ENCODE results near the gene FAM20B. TPM values are rescaled to one million over a fixed set of nuclear protein-coding genes. Genes with fewer than 3 reads are reported as not detected.

FAM20B gene
- total RNA-seq, 1 donor = 41.5 TPM

DNA sequence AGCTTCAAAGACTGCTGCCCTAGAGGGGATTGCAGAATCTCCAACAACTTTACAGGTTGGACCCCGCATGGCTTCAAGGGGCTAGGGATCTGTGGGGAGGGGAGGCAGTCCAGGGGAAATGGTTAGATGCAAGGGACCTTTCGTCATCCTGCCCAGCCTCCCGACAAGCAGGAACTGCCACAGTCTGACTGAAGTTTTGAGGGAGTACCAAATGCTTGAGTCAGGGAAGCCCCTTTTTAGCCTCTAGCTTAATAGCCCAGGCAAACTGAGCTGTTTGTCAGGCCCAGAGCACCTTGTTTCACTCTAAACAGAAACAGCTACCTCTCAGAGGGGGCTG, 57.3 kb downstream of the FAM20B start:
- DNase-seq (ENCODE audit: low read depth) = peak; percentile 23
- TF ChIP-seq CTCF (IDR thresholded peaks at IDR 0.05; ENCODE audit: insufficient read depth, low read length) = no peak
- H3K4me3 ChIP-seq (ENCODE audit: low read depth, low read length) = peak overlapping the region; percentile 69

DNA sequence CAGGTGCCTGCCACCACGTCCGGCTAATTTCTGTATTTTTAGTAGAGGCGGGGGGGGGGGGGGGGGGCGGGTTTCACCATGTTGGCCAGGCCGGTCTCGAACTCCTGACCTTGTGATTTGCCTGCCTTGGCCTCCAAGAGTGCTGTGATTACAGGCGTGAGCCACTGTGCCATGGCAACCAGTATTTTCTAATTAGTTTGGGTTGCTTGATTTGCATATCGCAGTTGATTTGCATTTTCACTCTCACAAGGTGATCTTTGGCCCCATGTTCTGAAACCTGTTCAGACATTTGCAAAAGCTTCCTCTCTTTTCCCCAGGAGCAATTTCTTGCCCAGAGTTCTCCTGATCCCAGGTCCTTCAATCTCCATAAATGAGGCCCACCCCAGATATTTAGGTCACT, 57.8 kb downstream of the FAM20B start:
- no peak for DNase-seq (ENCODE audit: low read depth)
- H3K4me3 ChIP-seq (ENCODE audit: low read depth, low read length) = no peak overlapping the region
- no peak for TF ChIP-seq CTCF (IDR thresholded peaks at IDR 0.05; ENCODE audit: insufficient read depth, low read length)

DNA sequence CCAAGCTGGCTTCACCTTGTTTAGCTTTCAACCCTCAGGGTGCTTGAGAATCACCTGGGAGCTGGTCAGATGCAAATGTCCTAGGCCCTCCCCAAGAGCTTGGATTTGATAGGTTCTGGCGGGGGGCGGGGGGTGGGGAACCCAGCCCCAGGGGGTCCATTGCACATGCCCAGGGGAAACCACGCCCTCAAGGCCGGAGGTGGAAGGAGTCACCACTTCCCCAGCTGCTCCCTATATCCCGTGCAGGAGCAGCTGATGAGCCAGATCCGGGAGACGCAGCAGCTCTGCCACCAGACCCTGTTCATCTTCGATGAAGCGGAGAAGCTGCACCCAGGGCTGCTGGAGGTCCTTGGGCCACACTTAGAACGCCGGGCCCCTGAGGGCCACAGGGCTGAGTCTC, 62.0 kb downstream of the FAM20B start:
- no peak overlapping the region for H3K4me3 ChIP-seq (ENCODE audit: low read depth, low read length)
- DNase-seq (ENCODE audit: low read depth) = no peak
- TF ChIP-seq CTCF (IDR thresholded peaks at IDR 0.05; ENCODE audit: insufficient read depth, low read length) = no peak

DNA sequence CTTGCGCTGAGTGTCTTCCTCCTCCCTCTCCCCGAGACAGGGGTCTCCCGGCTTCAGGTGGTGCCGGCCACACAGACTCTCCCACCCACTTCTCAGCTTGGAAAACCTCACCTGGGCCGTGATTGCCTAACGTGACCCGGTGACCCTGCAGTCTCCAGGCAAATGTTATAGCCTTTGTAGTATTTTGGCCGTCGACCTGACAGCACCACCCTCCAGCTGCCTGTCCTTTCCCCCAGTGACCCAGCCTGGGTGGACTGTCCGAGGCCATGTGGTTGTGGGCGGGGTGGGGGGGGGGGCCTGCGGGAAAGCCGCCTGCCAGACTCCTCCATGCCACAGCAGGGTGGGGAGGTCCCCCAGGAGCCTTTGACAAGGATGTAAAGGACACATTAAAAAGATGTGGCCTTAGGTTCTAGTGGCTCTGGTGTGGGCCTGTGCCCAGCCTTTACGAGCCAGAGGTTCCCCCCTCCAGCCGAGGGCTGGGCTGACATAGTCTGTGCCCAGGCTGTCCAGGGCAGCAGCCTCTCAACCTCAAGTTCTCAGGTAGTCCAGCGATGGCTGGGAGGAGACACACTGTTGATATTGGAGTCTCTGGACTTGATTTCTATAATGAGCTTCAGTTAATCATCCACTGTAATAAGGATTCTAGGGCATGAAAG, 64.3 kb downstream of the FAM20B start:
- TF ChIP-seq CTCF (IDR thresholded peaks at IDR 0.05; ENCODE audit: insufficient read depth, low read length) = no peak
- H3K4me3 ChIP-seq (ENCODE audit: low read depth, low read length) = no peak overlapping the region
- DNase-seq (ENCODE audit: low read depth) = no peak

- H3K4me3 ChIP-seq (ENCODE audit: low read depth, low read length) = no peak overlapping the region
- peak; percentile 38 for TF ChIP-seq CTCF (IDR thresholded peaks at IDR 0.05; ENCODE audit: insufficient read depth, low read length)
- peak; percentile 19 for DNase-seq (ENCODE audit: low read depth)
These were observed 64.8 kb downstream of the FAM20B start for GRCh38 chr1:179090522-179090921.

GRCh38 chr1:179090923-179091322, 65.2 kb downstream of the FAM20B start:
- no peak for DNase-seq (ENCODE audit: low read depth)
- no peak for TF ChIP-seq CTCF (IDR thresholded peaks at IDR 0.05; ENCODE audit: insufficient read depth, low read length)
- H3K4me3 ChIP-seq (ENCODE audit: low read depth, low read length) = no peak overlapping the region

DNA sequence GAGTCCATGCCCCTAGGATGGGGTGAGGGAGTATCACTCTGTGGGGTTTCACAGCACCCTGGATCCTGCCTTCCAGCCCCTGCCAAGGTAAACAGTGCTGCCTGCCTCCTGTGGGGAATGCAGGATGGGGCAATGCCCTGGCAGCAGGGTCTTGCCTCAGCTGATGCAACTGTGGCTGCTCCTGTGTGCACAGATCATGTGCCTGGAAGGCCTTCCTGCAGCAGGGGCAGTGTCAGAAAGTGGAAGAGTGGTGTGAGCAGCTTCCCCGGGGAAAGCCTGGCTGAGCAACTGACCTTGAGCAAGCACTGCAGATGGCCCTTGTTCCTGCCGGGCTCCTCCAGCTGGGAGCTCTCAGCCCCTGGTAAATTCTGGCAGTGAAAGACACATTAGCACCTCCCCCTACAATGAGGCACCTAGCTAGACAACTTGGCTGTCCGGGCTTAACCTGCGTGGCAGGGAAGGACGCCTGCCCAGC, 66.0 kb downstream of the FAM20B start:
- DNase-seq (ENCODE audit: low read depth) = peak; percentile 94
- no peak overlapping the region for H3K4me3 ChIP-seq (ENCODE audit: low read depth, low read length)
- TF ChIP-seq CTCF (IDR thresholded peaks at IDR 0.05; ENCODE audit: insufficient read depth, low read length) = no peak
